OCI-M2 (cell line): Measurements from ENCODE around the gene CC2D2A.

Experiments used
- DNase-seq: peaks from one replicate; lab custom pipeline; 2025; ENCODE audit not compliant: unreplicated experiment; lab: John Stamatoyannopoulos, UW

CC2D2A gene

DNA sequence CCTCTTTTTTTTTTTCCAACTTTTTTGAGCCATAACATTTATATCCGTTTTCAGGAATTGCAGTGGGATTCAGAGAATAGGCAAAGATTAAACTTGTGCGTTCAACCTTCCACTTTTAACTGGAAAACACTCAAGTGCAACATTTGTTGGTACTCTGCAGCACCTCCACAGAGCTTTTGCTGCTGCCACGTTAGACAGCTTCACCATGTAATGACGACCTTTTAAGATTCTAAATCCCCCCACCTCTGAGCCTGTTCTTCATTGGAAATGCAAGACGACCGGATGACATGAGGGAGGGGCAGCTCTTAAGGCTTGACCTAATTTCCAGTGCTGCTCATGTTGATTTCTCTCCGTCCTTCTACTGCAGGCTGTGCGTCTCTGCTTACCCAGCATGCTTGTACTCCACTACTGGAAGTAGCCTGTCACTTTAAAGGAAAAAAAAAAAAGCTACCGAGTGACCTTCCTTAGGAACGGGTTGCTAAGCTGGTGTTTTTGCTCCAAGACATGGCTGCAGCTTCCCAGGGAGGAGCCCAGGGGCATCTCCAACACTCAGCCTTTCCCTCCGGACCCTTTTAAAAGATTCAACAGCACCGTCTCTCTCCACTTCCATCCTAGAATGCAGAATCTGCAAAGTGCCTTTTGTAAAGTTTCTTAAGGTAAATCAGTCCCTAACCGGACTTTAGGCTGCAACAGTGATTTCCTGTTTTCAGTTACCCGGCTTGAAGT lies at the start of gene CC2D2A:
CC2D2A (plus strand) TSS at position 481 of the 726 bp plus-strand sequence. CDS start 6,051 bp downstream, outside the sequence.
- no peak for DNase-seq

DNA sequence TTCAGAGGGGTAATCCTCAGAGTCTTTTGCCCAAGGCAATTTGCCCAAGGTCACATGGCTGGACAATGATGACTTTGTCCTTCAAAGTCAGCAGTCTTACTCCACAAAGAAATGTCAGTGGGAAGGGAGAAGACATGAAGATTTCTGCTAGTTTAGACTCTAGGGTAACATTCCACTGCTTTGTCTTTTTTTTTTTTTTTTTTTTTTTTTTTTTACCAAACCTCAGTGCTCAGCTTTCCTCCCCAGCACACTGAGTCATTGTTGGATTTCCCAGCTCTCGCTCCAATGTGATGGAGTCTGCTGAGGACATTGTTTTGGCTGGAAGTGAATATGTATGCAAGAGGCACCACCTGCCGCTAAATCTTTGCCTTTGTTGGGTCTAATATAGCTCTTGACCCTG lies 49.0 kb upstream of the CC2D2A start:
- no peak for DNase-seq

DNA sequence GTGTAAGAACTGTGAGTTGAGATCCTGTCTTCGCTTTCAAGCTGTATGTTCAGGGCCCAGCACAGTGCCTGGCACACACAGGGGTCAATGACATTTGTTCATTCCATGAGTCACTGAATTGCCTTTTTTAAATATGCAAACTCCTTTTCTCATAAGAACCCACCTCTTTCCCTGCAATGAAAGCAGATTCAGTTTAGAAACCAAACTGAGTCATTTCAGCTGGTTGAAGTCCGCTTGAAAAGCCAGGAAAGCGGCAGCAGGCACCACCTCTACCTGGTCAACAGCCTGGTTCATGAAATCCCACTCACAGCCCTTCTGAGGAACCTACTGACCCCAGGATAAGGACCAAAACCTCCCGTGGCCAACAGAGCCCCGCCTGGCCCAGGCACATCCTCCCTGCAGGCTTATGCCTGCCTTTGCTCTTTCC lies 46.4 kb upstream of the CC2D2A start:
- DNase-seq = no peak

DNA sequence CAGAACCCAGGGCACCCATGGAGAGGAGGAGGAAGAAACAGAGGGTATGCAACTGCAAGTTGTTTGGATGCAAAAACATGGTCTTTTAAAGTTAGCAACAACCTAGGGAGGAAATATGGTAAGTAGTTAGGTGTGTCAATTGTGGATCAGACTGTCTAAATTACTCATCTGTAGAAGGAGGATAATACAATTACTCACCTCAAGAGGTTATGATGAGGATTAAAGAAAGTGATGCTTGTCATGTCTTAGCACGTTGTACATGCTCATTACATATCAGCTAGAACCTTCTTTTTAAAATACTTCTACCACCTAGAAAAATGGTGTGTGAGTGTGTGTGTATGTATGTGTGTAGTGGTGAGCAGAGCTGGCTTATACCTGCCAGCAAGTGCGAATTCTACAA lies 44.2 kb upstream of the CC2D2A start:
- no peak for DNase-seq

DNA sequence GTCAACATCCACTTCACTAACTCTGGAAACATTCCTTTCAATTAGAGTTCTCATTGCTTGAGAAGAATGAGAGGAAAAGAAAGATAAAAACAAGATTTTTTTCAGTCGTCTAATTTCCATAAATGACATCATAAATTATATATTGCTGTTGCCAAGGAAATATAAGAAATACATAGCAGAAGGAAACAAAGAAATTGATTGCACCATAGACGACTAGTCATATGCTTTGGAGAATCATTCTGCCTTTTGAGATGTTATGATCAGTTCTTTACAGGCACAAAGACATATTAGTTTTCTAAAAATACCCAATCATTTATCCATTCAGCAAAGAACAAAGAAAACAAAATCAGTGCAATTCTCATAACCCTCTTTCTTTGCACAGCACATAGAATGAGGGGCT lies 42.5 kb upstream of the CC2D2A start:
- no peak for DNase-seq

DNA sequence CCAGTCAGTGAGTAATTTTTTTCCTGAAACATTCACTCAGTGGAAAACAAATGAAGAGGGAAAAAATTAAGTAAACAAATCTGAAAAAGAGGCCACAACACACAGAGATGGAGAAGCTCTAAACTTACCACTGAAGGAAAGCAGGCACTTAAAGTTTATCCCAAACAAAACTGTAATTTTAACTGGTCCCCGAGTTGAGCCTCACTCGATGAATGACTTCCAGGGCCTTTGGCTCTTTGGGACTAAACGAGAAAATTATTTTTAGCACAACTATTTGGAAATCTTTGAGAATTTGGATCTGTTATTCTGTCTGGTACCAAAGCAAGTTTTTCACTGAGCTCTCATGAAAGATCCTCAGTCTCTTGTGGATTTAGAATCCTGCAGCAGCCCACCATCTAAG lies 42.0 kb upstream of the CC2D2A start, which contains the start of gene C1QTNF7:
C1QTNF7 (plus strand) TSS at position 333 of the 400 bp plus-strand sequence. CDS start 7,711 bp downstream, outside the sequence.
- DNase-seq = no peak

DNA sequence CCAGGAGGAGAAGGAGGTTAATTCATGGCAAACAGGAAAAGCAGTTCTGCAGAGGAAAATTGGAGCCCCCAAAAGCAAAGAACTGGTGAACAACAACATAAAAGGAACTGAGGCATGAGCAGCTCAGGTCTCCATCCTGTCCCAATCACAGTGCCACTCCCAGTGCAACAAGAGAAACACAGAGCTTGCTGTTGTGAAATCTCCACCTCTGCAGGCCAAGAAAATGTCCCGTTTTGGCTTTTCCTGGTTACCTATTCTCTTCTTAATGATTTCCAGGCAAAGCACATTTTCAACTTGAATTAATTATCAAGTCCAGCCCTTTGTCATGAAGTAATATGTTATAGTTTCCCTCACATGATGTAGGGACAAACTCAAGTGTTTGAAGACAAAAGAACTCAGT lies 41.1 kb upstream of the CC2D2A start:
- DNase-seq = no peak

DNA sequence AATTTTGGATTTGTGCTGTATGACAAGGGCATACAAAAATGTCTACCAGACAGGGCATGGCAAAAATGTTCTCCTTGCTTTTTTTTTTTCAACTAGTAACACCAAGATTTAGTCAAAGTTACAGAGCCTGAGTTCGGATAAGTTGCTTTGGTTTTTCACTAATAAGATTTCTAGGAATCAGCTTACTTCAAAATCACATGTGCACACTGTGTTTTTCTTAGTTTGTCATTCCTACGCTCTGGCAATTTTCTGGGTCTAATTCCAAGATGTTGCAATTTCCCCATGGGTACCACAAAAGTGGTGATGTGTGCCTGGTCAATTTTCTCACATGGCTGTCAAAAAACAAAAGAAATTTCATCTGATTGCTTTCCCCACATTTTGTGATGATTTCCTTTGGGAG lies 35.6 kb upstream of the CC2D2A start:
- no peak for DNase-seq

DNA sequence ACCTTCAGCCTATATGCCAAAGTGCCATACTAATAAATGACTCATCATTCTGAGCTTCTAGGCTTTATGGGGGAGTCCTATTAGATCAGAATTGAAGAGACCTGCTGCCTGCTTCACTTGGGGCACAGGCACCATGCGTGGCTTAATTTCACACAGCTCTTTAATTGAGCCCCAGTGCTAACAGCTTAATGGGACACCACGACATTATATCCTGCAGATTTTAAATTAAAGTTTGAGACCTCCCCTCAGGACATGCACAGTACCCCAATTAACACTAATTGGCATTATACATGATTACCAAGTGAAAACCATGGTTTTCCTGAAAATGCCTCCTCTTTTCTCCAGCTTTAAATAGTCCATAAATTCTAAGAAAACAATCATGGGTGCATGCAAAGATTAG lies 35.0 kb upstream of the CC2D2A start:
- no peak for DNase-seq

DNA sequence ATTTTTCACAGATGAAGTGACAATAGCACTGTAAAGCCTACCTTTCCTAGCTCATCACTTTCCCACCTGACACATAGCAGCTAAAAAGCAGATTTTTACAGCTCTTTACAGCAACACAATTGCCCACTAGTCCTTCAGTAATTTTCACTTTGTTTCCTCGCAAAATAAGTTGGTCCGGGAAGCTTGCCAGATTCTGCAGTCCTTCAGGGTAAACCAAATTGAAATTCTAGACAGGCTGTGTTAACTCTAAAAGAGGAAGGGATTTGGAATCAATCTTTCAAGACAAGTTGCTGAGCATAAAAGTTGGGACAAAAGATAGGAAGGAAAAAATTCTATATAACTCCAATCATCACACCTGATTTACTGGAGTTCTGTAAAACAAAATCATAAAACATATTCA lies 33.2 kb upstream of the CC2D2A start:
- DNase-seq = no peak

DNA sequence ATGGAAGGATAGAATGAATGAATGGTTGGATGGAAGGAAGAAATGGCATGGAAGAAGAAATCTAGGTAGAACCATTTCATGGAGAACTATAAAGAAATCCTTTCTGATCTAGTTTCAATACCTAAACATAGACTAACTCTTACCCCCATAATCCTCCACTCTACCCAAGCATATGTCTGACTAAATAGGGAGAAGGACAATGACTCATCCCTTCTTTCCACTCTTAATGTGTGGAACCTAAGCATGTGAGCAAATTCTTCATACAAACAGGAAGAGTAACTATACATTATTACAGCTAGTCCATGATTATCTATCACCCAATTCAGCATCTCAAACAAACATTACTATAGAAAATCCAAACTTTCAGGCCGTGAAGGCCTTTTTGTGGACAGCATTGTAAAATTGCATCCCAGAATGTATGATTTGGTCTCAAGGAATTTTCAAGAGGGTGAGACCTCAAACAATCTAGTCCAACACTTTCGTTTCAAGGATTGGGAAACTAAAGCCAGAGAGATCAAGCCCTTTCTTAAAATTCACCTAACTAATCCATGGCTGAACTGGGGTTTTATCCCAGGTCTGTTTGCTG lies 30.6 kb upstream of the CC2D2A start:
- no peak for DNase-seq

DNA sequence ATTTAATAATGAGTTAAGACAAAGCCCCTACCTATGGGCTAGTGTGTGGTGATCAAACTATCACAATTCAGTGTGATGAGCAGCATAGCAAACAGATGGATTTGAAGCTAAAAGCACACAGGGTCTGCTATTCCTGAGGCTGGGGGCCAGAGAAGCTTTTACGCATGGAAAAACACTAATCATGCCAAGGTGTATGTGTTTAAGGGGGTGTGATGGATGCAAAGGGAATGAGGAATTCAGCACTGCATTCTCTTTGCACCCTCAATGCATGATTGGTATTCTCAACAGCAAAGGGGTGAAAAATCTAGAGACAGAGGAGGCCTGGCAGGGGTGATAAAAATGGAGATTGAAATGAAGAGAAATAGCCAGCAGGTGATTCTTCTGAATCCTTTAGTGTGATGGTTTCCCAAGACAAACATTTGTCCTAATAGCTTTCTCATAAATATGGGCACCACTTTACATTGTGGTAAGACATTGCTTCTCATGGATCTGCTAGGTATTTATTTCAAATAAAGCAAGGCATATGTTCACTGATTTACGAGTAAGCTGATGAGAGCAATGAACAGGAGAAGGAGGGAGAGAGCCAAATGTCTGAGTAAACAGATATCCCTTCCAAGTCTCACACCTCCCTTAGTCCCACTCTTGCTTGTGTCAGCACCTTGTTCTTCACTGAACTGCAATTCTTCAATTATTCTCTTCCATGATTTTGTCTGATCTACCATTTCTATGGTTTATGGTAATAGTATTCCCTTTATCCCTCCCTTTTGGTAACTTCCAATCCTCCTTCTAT lies 26.1 kb upstream of the CC2D2A start:
- no peak for DNase-seq

DNA sequence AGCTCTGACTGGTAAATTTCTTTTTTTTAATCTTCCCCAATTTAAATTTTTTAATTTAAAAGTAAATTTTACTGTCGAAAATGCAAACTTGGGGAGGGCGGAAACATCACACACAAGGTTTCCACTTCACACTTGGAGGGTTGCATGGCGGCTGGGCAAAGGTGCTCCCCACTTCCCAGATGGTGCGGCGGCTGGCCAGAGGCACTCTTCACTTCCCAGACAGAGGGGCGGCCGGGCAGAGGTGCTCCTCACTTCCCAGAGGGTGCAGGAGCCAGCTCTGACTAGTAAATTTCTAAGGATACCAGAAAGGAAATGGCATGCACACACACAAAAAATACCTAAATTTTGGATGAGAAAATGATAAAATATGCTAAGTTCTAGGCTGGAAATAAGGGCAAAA lies 25.4 kb upstream of the CC2D2A start:
- DNase-seq = no peak

DNA sequence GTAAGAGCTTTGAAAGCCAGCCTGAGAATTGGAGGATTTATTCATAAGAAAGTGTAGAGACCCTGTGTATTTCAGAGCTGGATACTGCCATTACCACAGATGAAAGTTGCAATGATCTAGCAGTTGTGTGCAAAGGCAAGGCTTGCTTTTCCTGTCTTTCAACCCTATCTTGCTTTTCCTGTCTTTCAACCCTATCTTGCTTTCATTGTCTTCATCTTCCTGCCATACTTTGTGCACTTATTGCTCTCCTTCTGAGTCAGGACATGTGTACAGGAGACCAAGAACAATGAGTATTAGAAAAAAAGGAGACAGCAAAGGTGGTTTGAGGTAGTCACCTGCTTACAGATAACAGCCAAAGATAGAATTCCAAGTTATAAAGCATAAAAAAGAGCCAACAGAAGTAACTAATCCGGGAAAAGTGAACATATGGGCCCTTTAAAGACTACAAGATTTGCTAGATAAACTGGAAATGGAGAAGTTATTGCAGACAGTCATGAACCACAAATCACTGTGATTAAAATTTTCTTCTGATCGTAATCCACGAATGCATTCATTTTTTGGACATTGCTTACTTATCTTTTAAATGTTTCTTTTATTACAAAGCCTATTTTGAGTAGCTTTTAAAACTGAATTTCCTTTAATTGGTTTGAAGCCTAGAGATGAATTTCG lies 24.7 kb upstream of the CC2D2A start:
- no peak for DNase-seq

DNA sequence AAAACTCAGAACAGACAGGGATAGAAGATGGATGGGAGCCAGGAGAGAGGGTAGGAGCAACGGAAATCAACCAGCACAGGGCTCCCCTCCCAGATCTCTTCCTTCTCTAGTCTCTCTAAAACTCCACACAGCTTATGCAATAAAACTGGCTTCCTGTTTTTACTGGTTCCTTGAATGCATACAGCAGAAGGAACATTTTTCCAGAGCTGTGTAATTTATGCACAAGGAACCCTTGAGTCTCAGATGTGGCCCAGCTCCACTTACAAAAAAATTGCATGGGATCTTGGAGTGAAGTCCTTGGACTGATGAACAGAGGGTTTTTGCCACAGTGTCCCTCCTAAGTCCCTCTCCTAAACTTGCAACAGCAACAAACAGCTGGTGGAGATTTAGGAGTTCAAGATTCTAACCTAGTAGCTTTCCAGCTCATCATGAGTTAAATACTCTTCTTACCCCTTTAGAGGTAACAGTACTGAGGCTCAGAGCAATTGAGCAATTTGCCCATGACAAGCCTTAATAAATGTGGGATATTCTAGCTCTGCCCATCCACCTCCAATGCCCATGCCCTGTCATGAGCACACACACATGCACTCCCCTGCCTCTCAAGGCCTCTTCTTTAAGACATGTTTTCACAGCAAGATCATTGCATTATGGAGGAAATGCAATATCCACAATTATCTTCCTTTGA lies 18.4 kb upstream of the CC2D2A start:
- DNase-seq = no peak

DNA sequence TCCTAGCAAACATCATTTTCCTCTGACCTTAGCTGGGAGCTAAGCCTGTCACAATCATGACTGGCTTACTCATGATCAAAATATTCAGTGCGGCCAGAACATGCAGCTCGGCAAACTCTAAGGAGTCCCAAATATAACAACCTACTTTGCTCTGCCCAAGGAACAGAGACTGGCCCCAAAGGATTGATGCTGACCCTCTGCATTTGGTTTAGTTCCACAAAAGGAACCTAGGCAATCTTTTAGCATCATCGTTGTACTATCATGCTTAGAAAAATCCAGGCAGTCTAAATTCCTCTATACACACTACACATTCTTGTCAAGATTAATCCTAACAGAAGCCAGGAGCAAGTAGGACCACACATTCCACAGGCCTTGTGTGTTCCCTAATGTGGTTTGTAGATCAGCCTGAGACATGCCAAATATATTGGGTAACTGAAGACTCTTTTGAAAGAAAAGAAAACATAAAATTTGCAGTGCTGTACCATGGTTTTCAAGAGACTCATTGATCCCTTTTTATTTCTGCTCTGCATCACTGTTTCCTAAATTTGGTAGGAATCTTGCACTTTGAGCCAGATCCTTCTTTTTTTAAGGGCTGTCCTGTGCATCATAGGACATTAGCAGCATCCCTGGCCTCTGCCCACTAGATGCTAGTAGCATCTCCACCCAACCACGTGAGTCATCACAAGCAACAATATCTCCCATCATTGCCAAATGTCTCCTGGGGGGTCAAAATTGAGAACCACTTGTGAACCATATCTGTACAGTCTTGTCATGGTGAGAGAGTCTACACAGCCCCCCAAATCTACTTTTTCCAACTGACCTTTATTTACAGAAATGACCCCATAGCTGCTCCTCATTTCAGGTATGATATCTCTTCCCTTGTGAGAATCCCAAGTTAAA lies 17.6 kb upstream of the CC2D2A start:
- no peak for DNase-seq

DNA sequence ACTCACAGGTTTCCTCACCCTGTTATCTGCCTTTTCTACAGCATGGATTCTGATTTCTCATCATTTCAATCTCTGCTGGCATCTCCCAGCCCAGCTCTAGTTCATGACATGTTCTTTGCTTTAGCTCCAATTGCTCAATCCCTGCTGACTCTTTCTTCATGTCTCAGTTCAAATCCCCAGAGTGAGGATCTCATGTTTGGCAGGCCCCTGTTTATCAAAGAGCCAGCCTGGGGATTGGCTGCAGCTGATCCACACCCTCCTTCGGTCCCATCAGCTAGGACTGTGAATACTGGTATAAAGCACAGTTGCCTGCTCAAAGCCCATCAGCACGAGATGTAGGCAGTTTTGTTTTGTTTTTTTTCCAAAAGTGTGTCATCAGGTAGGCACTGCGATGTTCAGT lies 14.4 kb upstream of the CC2D2A start:
- no peak for DNase-seq

DNA sequence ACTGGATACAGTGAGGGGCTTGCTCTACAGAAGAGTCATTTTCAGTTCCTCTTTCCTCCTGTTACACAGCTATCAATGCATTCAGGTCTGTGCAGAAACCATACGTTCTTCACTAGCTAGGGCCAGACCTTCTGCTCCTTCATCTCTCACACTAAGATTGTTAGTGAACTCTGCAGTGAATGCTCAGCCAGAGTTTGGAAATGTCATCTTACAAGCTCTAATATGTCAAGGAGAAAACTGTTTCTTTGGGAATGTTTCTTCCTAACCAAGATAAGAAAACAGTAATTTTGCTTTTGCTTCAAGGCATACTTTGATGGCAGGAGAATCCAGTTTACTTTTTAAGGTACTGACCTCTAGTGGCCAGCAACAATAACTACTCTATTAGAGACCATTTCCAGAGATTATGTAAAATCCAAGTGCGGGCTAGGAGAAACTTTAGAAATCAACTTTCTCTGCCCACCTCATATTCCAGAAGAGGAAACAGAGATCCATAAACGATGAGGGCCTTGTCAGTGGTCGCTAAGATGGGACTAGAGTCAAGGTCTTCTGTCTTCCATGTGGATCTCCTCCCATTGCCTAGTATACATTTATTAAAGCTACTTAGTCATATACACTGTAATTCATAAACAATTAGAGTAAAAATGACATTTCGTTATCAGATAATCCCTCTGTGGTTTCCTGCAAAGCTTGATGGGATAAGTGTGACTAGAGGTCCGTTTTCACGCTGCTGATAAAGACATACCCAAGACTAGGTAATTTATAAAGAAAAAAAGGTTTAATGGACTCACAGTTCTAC lies 12.1 kb upstream of the CC2D2A start:
- no peak for DNase-seq

DNA sequence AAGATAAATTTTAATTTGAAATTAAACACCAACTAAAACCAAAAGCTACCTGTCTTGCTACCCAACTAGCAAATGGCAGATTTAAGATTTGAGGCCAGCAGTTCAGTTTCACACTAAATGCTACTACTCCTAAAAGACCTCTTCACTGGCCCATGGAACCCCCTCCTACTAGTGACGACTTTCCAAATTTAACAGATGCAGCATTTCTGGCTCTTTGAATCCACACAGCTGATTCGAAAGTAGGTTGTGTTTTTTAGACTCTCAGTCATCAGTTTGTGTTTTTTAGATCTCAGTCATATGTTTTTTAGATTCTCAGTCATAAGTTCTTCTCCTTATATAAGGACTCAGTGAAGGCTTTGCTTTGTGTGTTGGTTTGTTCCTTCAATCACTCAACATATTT lies 11.1 kb upstream of the CC2D2A start:
- DNase-seq = no peak
